CD4-positive, alpha-beta T cell (primary cell): ENCODE data around the gene SLC43A1. TPM values are rescaled to one million over a fixed set of nuclear protein-coding genes. Genes with fewer than 3 reads are reported as not detected.

ENCODE experiments used
- ATAC-seq: fragments of 200-7000 bp; cut with Tn5 transposase; one replicate; pipeline ENCODE4 v1.10.0; 2022; ENCODE audit warnings: mild to moderate bottlenecking; ENCODE audit not compliant: poor library complexity
- CTCF ChIA-PET: fragments of 350-600 bp; sonication (Branson Sonifier 250); formaldehyde crosslinking; loops from one replicate; lab custom pipeline; 2021; ENCODE audit warnings: antibody characterized with exemption, inconsistent platforms; lab: Charles Lee
- POLR2A ChIA-PET: fragments of 350-600 bp; sonication (Branson Sonifier 250); formaldehyde crosslinking; loops from one replicate; lab custom pipeline; 2021; ENCODE audit warnings: antibody characterized with exemption, inconsistent platforms; lab: Charles Lee
- DNase-seq, 14 experiments: peaks; one replicate each; pipeline ENCODE4 v3.0.0-alpha.2; 2013 to 2020; ENCODE audit warnings: mixed read lengths in 2 of 14
- H3K27ac ChIP-seq, 2 donors: one replicate each; pipeline versions ENCODE4 v1.5.1 to v1.7.0; 2013; ENCODE audit warnings: low read length in 2 of 2, low read depth in 1 of 2, mild to moderate bottlenecking in 1 of 2
- H3K27me3 ChIP-seq, 2 experiments: 1 replicate in 1 of 2; 2 replicates in 1 of 2; pipeline versions ENCODE4 v1.6.1 to v1.7.0; 2013; ENCODE audit warnings: low read length in 2 of 2, control low read depth in 1 of 2, mild to moderate bottlenecking in 1 of 2, moderate library complexity in 1 of 2; ENCODE audit not compliant: insufficient read depth in 2 of 2, control insufficient read depth in 1 of 2
- H3K36me3 ChIP-seq: one replicate; pipeline ENCODE4 v1.6.1; 2013; ENCODE audit warnings: low read length, control low read depth; ENCODE audit not compliant: insufficient read depth
- H3K4me1 ChIP-seq: one replicate; pipeline ENCODE4 v1.6.1; 2013; ENCODE audit warnings: low read length, control low read depth; ENCODE audit not compliant: insufficient read depth
- H3K4me3 ChIP-seq: one replicate; pipeline ENCODE4 v1.5.1; 2013; ENCODE audit warnings: mild to moderate bottlenecking, low read length, moderate library complexity
- H3K9me3 ChIP-seq, 2 experiments: 1 replicate in 1 of 2; 2 replicates in 1 of 2; pipeline versions ENCODE4 v1.6.1 to v1.7.0; 2013; ENCODE audit warnings: low read length in 2 of 2, mild to moderate bottlenecking in 2 of 2, control low read depth in 1 of 2, moderate library complexity in 1 of 2; ENCODE audit not compliant: control insufficient read depth in 1 of 2, insufficient read depth in 1 of 2
- H3K27ac Mint-ChIP-seq: one replicate; pipeline ENCODE4 v1.8.0; 2020; ENCODE audit warnings: mixed read lengths
- H3K27me3 Mint-ChIP-seq: one replicate; pipeline ENCODE4 v1.8.0; 2021; ENCODE audit warnings: mixed read lengths
- H3K36me3 Mint-ChIP-seq: one replicate; pipeline ENCODE4 v1.8.0; 2021; ENCODE audit warnings: low read depth, mixed read lengths
- H3K4me1 Mint-ChIP-seq: one replicate; pipeline ENCODE4 v1.8.0; 2021; ENCODE audit warnings: low read depth, mixed read lengths
- H3K4me3 Mint-ChIP-seq: one replicate; pipeline ENCODE4 v1.8.0; 2020; ENCODE audit warnings: mild to moderate bottlenecking, mixed read lengths
- H3K9me3 Mint-ChIP-seq: one replicate; pipeline ENCODE4 v1.8.0; 2020; ENCODE audit warnings: mixed read lengths
- CTCF ChIP-seq: fragments of 200-600 bp; IDR thresholded peaks from one replicate; pipeline ENCODE4 v1.8.0; 2022; ENCODE audit warnings: antibody characterized with exemption, mild to moderate bottlenecking
- intact Hi-C, 2 experiments: fragments of 100-400 bp; cut with DNase I in 1 of 2; cut with micrococcal nuclease in 1 of 2; formaldehyde crosslinking; loops; one replicate each; pipeline versions ENCODE4 v1.15.1 to v1.9.0; 2023 to 2025; cut with DNase I, micrococcal nuclease
- total RNA-seq, 174 experiments: library from RNA in 2 of 174; stranded (reverse) in 2 of 174; gene quantifications; one replicate each; pipeline ENCODE4 v1.2.3 and lab custom pipeline; 2021 to 2026

SLC43A1 gene
- total RNA-seq, 2 experiments from 2014 or later: 3.1 to 4.2 TPM

- H3K36me3 ChIP-seq: no peaks in the 10 kb centered on the region
- ChIA-PET POLR2A (interaction anchor here (1.5 to 1.6 kb wide), 2 partner anchors 11 to 20 kb away, joined by 3 to 9 read pairs; no protein-coding TSS in a partner anchor), CTCF (interaction anchor here (1.0 to 4.9 kb wide), 3 partner anchors 14 to 56 kb away, joined by 4 to 19 read pairs (median 9); no protein-coding TSS in a partner anchor)
- Mint-ChIP-seq H3K4me1 (peaks cover 35% of the 10 kb centered on the region), H3K9me3 (no peaks in the 10 kb centered on the region), H3K27ac (peak overlapping the region; percentile 69), H3K36me3 (peaks cover 6% of the 10 kb centered on the region), H3K27me3 (no peaks in the 10 kb centered on the region), H3K4me3 (peak overlapping the region; percentile 98)
- no peak overlapping the region for H3K4me3 ChIP-seq
- H3K27me3 ChIP-seq: no peaks in the 10 kb centered on the region
- no peak for DNase-seq
- H3K4me1 ChIP-seq: peaks cover 32% of the 10 kb centered on the region
- no peak for TF ChIP-seq CTCF
- no peak for ATAC-seq
- H3K27ac ChIP-seq: no peak overlapping the region
- intact Hi-C loops: no loop called here
- H3K9me3 ChIP-seq: peaks cover 0 to 5% of the 10 kb centered on the region in 2 experiments
These were observed 2.1 kb downstream of the SLC43A1 start for GRCh38 chr11:57513452-57513795.

GRCh38 chr11:57512646-57513451, 2.7 kb downstream of the SLC43A1 start:
- Histone ChIP-seq H3K9me3 (peaks cover 0 to 5% of the 10 kb centered on the region in 2 experiments), H3K27ac (no peak overlapping the region), H3K4me1 (peaks cover 32% of the 10 kb centered on the region), H3K4me3 (no peak overlapping the region), H3K27me3 (no peaks in the 10 kb centered on the region), H3K36me3 (no peaks in the 10 kb centered on the region)
- no peak for DNase-seq
- intact Hi-C loops: no loop called here
- peaks cover 6% of the 10 kb centered on the region for H3K36me3 Mint-ChIP-seq
- ChIA-PET POLR2A (interaction anchor here (1.5 to 1.6 kb wide), 2 partner anchors 12 to 19 kb away, joined by 3 to 9 read pairs; no protein-coding TSS in a partner anchor), CTCF (interaction anchor here (1.4 to 4.9 kb wide), 3 partner anchors 14 to 55 kb away, joined by 9 to 19 read pairs (median 9); no protein-coding TSS in a partner anchor)
- peak overlapping the region; percentile 98 for H3K4me3 Mint-ChIP-seq
- H3K9me3 Mint-ChIP-seq: no peaks in the 10 kb centered on the region
- no peak for TF ChIP-seq CTCF
- ATAC-seq: no peak
- peak overlapping the region; percentile 69 for H3K27ac Mint-ChIP-seq
- H3K27me3 Mint-ChIP-seq: no peaks in the 10 kb centered on the region
- peaks cover 35% of the 10 kb centered on the region for H3K4me1 Mint-ChIP-seq

- ATAC-seq (no peak), DNase-seq (no peak)
- Histone ChIP-seq H3K9me3 (peaks cover 0 to 5% of the 10 kb centered on the region in 2 experiments), H3K4me1 (peaks cover 32% of the 10 kb centered on the region), H3K36me3 (no peaks in the 10 kb centered on the region), H3K4me3 (no peak overlapping the region), H3K27me3 (no peaks in the 10 kb centered on the region), H3K27ac (no peak overlapping the region)
- Mint-ChIP-seq H3K36me3 (peaks cover 6% of the 10 kb centered on the region), H3K27ac (peak overlapping the region; percentile 19), H3K9me3 (no peaks in the 10 kb centered on the region), H3K27me3 (no peaks in the 10 kb centered on the region), H3K4me3 (peak overlapping the region; percentile 9), H3K4me1 (peaks cover 35% of the 10 kb centered on the region)
- intact Hi-C loops: no loop called here
- CTCF ChIA-PET: interaction anchor here (0.6 to 1.4 kb wide), 3 partner anchors 18 to 88 kb away, joined by 3 to 9 read pairs (median 4); no protein-coding TSS in a partner anchor
- TF ChIP-seq CTCF: no peak
- POLR2A ChIA-PET: interaction anchor here (1.0 to 1.2 kb wide), 2 partner anchors 20 to 229 kb away, joined by 3 read pairs; partner anchors contain the start of gene SELENOH
These were observed 3.6 kb downstream of the SLC43A1 start for GRCh38 chr11:57511741-57512430.
